Motor neuron (in vitro differentiated cells): ENCODE results near the gene PREX1. TPM values are rescaled to one million over a fixed set of nuclear protein-coding genes. Genes with fewer than 3 reads are reported as not detected.
A peak's percentile ranks its signal among the peaks of the same experiment; 100 is the strongest.

Experiments used
- ATAC-seq, 8 experiments: fragments of 200-7000 bp; cut with Tn5 transposase; replicated peaks in 6 of 8; 2 replicates each; pipeline ENCODE4 v1.8.0; 2021; ENCODE audit warnings: mild to moderate bottlenecking in 8 of 8, moderate library complexity in 8 of 8
- H3K27ac ChIP-seq, 2 donors: fragments of 250-450 bp; sonication (Bioruptor Pico); 2 replicates each; pipeline ENCODE4 v1.9.0; 2021; ENCODE audit warnings: antibody characterized with exemption in 2 of 2, mild to moderate bottlenecking in 2 of 2, moderate library complexity in 1 of 2
- H3K4me1 ChIP-seq, 2 donors: fragments of 250-450 bp; sonication (Bioruptor Pico); replicated peaks in 1 of 2; 2 replicates each; pipeline ENCODE4 v1.6.1; 2021; ENCODE audit warnings: antibody characterized with exemption in 2 of 2, mild to moderate bottlenecking in 2 of 2, moderate library complexity in 1 of 2
- H3K4me3 ChIP-seq, 5 donors: fragments of 250-450 bp; sonication (Bioruptor Pico); 2 replicates each; pipeline ENCODE4 v1.9.0; 2021; ENCODE audit warnings: antibody characterized with exemption in 5 of 5, mild to moderate bottlenecking in 5 of 5, moderate library complexity in 4 of 5
- WGBS, 10 experiments: fragments of 450-650 bp; shearing (Covaris generic); methylation state at CpG; one replicate each; pipeline ENCODE4 v1.0.0; 2022; 5-methylcytosine and 5-hydroxymethylcytosine counted together
- in situ Hi-C, 9 experiments: fragments of 400-800 bp; cut with MboI; loops; one replicate each; pipeline ENCODE4 v1.15.0; 2021; ENCODE audit warnings: low sequenced_read_pairs in 9 of 9, low pct_unique_long_range_greater_than_20kb in 2 of 9; ENCODE audit not compliant: unreplicated experiment in 9 of 9
- total RNA-seq, 8 experiments: library from RNA; unstranded; fragments of 300-600 nt; gene quantifications; 2 replicates each; pipeline versions ENCODE4 v1.2.3 to v1.2.4, GENCODE V29; 2022

PREX1 gene
- total RNA-seq, 8 experiments from 2014 or later = 10.1 to 54.9 (median 27.0) TPM

DNA sequence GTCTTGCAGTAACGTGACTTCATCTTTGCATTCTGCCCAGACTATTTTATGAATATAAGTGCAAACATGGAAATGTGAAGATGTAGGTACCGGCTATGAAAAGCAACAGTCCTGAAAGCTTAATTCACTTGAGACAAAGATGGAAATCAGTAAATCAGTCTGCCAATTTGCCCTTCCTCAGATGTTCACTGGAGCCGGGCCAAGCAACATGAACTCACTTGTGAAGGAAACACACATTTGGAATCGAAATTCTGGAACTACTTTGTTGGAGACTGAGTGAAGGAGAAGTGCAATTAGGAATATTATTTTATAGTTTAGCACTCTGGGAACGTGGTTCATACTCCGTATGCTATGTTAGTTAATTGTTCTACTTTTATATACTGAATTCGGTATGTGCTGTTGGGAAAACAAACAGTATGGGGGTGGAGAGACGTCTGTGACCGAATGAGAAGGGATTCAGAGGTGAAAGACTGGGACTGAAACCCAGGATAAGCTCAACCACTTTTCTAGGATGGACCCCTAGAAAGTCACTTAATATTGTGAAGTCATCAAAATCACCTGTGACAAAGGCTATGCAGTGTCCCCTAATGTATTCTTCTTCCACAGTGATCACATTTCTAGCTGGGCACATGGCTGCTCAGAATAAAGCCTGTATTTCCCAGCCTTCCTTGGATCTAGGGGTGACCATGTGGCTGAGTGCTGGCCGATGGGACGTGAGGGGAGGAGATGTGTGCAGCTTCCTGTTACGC lies 95.5 kb downstream of the PREX1 start:
- no peak for ATAC-seq
- H3K4me3 ChIP-seq = no peak overlapping the region
- peaks cover 3 to 5% of the 10 kb centered on the region in 2 donors for H3K4me1 ChIP-seq
- no peak overlapping the region for H3K27ac ChIP-seq
- in situ Hi-C loops = no loop called here
- WGBS, 10 experiments = 19 to 100% (median 79%) methylated on average over 2 to 7 of the region's 12 CpGs

DNA sequence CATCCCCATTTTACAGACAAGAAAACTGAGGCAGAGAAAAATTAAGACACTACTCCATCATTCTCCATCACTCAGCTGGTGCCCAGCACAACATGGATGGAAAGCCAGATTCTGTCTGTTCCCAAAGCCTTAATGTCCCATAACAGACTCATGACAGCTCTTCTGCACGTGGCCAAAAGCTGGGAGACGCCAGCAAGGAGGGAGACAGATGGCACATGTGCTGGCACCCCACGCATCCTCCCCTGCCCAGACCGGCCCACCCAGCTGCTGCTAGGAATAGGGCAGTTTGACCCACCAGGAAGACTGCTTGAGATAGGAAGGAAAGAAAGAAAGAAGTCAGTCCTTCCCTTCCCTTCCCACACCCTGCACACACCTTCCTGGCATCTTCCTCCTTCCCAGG lies 96.3 kb downstream of the PREX1 start:
- 40% methylated on average over 1 of the region's 4 CpGs; no CpG with 5 or more reads in 9 of the 10 experiments for WGBS, 10 experiments
- H3K4me1 ChIP-seq = peaks cover 3 to 5% of the 10 kb centered on the region in 2 donors
- H3K27ac ChIP-seq = no peak overlapping the region
- no peak for ATAC-seq
- H3K4me3 ChIP-seq = no peak overlapping the region
- in situ Hi-C loops = no loop called here

DNA sequence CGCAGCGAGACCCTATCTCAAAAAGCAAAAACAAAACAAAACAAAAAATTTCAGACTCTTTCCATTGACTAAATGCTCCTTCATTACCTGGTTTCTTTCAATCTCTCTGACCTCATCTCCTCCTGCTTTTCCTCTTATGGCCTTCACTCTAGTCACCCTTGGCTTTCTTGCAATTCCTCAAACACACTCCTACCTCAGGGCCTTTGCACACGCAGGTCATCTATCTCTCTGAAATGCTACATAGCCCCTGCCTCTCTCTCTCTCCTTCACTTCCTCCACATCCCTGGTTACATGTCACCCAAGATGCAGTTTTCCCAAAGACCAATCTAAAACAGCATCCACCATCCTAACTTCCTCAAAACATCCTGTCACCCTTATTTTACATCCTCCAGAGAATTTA lies 96.8 kb downstream of the PREX1 start:
- 80 to 100% (median 98%) methylated on average over 1 to 3 of the region's 3 CpGs; no CpG with 5 or more reads in 2 of the 10 experiments for WGBS, 10 experiments
- no peak for ATAC-seq
- no peak overlapping the region for H3K4me3 ChIP-seq
- no peak overlapping the region for H3K27ac ChIP-seq
- H3K4me1 ChIP-seq = peaks cover 5% of the 10 kb centered on the region in 2 donors
- in situ Hi-C loops = no loop called here

DNA sequence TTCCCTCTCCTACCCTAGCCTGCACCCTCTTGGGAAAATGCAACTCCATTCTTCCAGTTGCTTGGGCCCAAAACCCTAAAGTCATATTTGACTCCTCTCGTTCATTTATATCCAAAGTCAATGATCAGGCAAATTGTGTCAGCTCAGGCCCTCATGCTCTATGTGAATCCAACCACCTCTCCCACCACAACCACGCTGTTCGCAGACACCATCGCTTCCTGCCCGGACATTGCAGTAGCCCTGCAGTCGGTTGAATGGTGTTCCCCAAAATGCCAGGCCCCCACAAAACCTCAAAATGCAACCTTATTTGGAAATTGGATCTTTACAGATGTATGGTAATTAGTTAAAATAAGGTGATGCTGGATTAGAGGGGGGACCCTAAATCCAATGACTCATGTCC lies 98.3 kb downstream of the PREX1 start:
- H3K27ac ChIP-seq = no peak overlapping the region
- 67 to 100% (median 92%) methylated on average over 1 to 5 of the region's 6 CpGs; no CpG with 5 or more reads in 2 of the 10 experiments for WGBS, 10 experiments
- H3K4me3 ChIP-seq = no peak overlapping the region
- peaks cover 5 to 13% of the 10 kb centered on the region in 2 donors for H3K4me1 ChIP-seq
- in situ Hi-C loops = no loop called here
- ATAC-seq = no peak

DNA sequence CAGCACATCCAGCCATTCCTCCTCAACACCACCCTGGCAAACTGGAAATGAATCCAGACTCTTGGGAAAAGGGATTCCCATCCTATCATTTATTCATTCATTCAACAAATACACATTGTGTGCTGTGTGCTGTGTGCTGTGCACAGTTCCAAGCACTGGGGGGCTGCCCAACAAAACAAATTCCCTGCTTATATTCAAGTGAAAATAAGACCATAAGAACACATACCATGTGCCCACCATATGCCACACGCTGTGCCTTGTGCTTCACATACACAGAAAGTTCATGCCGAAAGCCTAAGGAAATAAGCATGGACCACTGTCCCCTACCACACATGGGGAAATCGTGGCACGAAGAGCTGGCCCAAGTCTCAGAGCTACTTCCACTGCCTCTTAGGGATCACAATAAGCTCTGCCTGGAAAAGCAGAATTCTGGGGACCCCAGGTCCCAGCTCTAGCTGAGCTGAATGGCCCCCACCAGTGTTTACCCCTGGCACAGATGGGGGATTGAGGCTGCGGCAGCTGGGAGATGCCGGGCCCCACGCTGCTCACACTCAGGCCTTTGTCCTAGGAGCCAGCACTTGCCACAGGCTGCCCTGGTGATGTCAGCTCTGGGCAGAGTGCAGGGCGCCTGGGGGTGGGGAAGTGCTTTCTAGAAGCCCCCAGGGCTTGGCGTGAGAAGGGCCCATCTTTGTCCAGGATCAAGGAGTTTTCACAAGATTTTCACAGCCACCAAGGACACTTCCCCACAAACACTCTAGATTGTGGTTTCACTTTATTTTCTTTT lies 99.6 kb downstream of the PREX1 start:
- in situ Hi-C loops = no loop called here
- Histone ChIP-seq H3K27ac (no peak overlapping the region), H3K4me3 (no peak overlapping the region), H3K4me1 (peaks cover 11 to 26% of the 10 kb centered on the region in 2 donors)
- WGBS, 10 experiments = 50 to 100% (median 90%) methylated on average over 2 to 5 of the region's 9 CpGs; no CpG with 5 or more reads in 6 of the 10 experiments
- peak in 6 of 8 experiments; percentile 25 to 57 (median 36) for ATAC-seq

DNA sequence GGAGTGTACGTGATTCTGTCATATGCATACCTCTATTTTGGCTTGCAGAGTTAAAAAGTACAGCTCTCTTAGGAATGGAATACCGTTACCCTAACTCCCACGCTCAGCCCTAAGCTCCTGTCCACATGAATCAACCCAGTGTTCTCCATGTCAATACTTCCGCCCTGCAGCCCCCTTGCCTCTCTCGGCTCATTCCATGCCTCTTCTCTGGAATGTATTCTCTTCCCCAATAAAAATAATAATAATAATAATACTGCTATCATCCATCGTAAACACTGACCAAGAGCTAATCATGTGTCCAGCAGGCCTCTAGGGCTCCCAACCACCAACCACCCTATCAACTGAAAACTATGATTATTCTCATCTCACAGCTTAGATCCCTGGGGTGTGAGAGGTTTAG lies 100.6 kb downstream of the PREX1 start:
- H3K27ac ChIP-seq = no peak overlapping the region
- no peak for ATAC-seq
- in situ Hi-C loops = no loop called here
- peaks cover 16 to 34% of the 10 kb centered on the region in 2 donors for H3K4me1 ChIP-seq
- H3K4me3 ChIP-seq = no peak overlapping the region
- 60 to 100% (median 89%) methylated on average over 2 to 6 of the region's 6 CpGs; no CpG with 5 or more reads in 2 of the 10 experiments for WGBS, 10 experiments

DNA sequence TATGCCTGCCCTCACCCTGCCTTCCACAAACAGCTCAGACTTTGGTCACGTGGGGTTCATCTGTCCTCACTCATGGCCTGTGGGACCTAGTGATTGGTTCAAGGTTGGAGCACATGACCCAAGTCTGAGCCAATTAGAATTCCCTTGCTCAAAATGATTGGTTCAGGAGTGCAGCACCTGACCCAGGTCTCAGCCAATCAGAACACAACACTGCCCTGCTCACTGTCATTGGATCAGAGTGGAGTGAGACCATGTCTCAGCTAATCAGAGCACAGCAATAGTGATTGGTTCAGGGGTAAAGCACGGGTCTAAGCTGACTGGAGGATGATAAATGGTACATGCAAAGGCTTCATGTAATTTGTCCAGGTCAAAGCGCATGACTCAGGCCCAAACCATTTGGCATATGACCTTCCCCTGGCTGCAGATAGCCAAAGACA lies 102.2 kb downstream of the PREX1 start:
- peak; percentile 22 to 97 (median 94) for ATAC-seq
- peaks cover 15 to 34% of the 10 kb centered on the region in 2 donors for H3K4me1 ChIP-seq
- in situ Hi-C loops = no loop called here
- H3K27ac ChIP-seq = peak overlapping the region in 1 of 2 donors; percentile 81
- no peak overlapping the region for H3K4me3 ChIP-seq
- WGBS, 10 experiments = 40 to 100% (median 69%) methylated on average over 1 of the region's 3 CpGs; no CpG with 5 or more reads in 4 of the 10 experiments

DNA sequence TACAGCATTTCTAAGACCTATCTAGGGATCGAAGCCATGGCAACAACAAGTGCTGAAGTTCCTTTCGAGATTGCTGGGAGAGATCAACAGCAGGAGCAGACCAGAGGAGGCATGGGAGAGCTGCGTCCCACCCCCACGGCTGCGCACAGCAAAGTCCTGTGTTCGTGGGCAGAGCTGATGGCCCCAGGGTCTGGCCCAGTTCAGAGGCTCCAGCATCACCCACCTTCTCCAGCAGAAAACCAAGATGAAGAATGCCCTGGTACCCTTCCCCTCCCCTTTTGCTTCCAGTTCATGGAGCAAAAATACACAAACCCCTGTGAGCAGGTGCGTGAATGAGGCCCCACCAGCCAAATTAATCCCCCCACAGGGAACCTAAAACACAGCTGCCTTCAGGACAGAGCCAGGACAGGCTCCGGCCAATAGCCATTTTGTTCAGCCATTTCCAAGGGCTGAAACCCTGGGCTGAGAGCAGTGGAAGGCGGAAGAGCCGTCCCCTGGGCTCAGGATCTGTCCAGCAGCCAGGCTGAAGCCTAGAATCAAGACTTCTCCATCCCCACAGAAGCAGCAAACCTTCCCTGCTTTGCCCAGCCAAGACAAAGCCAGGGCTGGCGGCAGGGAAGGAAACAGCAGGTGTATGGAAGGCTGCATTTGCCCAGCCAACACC lies 102.8 kb downstream of the PREX1 start:
- in situ Hi-C loops = no loop called here
- peak overlapping the region in 1 of 2 donors; percentile 81 for H3K27ac ChIP-seq
- H3K4me3 ChIP-seq = no peak overlapping the region
- 52 to 100% (median 93%) methylated on average over 1 to 5 of the region's 11 CpGs; no CpG with 5 or more reads in 3 of the 10 experiments for WGBS, 10 experiments
- H3K4me1 ChIP-seq = peaks cover 11 to 34% of the 10 kb centered on the region in 2 donors
- no peak for ATAC-seq

DNA sequence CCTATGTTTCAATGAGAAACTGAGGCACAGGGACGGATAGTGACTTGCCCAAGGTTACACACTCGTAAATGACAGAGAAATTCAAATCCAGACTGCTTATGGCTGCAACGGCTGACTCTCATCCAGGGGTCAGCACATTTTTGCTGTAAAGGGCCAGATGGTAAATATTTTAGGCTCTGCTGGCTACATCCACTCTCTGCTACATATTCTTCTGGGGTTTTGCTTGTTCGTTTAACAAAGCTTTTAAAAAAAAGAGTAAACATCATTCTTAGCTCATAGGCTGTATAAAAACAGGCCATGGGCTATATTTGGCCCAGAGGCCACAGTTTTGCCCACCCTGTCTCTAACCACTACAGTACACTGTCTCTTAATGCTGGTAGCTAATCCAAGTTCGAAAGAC lies 103.4 kb downstream of the PREX1 start:
- Histone ChIP-seq H3K27ac (no peak overlapping the region), H3K4me3 (no peak overlapping the region), H3K4me1 (peaks cover 11 to 34% of the 10 kb centered on the region in 2 donors)
- ATAC-seq = no peak
- in situ Hi-C loops = no loop called here
- 60 to 100% (median 87%) methylated on average over 1 to 5 of the region's 5 CpGs for WGBS, 10 experiments

DNA sequence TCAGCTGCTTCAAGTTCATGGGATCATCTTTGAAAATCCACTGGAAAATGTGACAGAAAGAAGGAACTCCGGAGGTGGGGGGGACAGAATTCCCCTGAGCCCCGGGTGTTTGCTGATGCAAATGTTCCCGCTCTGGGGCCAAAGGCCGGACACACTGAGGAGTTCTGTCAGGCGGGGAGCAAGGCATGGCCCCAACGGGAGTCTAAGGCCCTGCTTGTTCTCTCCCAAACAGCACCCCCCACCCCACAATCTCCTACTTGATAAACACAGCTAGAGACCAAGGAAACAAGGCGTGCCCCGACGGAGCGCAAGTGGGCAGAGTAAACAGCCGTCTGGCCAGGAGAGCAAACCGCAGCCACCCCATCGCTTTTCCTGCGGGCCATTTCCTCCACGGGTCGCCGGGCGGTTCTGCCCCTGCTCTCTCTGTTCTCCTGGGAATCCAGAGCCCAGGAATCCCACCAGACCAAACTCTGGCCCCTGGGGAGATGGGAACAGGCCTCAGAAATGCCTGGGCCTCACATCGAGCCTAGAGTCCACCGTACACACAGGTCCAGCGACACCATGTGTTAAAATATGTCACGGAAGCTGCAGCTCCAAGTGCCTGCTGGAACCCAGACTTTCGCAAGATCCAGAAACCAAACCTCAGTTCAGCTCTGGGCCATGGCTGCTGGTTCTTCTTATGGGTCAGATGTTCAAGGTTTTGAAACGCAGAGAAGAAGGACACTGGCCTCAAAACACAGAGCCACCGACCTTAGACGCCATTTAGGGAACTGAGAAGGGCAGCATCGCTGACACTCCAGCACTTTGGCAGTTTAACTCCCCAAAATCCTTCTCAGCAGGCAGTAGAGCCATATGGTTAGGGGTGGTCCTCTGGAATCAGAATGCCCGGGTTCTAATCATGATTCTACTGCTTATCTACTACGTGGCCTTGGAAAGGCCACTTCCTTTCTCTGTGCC lies 104.2 kb downstream of the PREX1 start:
- in situ Hi-C loops = no loop called here
- 0 to 93% (median 73%) methylated on average over 1 to 10 of the region's 29 CpGs; no CpG with 5 or more reads in 2 of the 10 experiments for WGBS, 10 experiments
- Histone ChIP-seq H3K4me1 (peaks cover 11 to 31% of the 10 kb centered on the region in 2 donors), H3K27ac (peak overlapping the region in 1 of 2 donors; percentile 63), H3K4me3 (no peak overlapping the region)
- ATAC-seq = peak in 1 of 8 experiments; percentile 53

DNA sequence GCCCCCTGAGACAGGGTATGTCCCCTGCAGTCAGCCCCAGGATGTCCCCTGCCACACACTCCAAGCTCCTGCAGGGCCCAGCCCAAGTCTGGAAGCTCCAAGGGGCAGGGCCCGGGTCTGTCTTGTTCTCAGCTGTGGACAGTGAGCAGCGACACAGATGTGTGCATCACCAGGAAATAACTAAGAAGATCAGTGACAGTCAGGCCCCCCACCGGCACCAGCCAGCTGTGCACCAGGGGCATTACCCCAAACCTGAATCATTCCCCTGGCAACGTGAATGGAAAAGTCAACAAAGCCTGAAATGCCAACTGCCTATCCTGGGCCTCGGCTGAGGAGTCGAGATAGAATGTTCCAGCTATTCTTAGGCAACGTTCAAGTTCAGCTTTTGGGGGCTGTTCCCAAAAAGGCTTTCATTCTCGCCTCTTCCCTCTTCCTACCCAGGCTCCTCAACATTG lies 105.0 kb downstream of the PREX1 start:
- in situ Hi-C loops = no loop called here
- peak in 2 of 8 experiments; percentile 3 to 63 for ATAC-seq
- peak overlapping the region in 1 of 2 donors; percentile 63 for H3K27ac ChIP-seq
- no peak overlapping the region for H3K4me3 ChIP-seq
- H3K4me1 ChIP-seq = peaks cover 11 to 31% of the 10 kb centered on the region in 2 donors
- WGBS, 10 experiments = 40 to 63% (median 60%) methylated on average over 1 to 3 of the region's 8 CpGs; no CpG with 5 or more reads in 6 of the 10 experiments
